Keratinocyte (primary cell): ENCODE results near the gene AK8. TPM values are rescaled to one million over a fixed set of nuclear protein-coding genes. Genes with fewer than 3 reads are reported as not detected.

Source experiments
- DNase-seq: peaks from one replicate; pipeline ENCODE4 v3.0.0-alpha.2; 2011; ENCODE audit warnings: low read depth, missing footprints, low spot score
- FAIRE-seq: peaks from 2 replicates; lab custom pipeline; 2011; peaks lifted over from hg19 to GRCh38; lab: Jason Lieb, UNC
- H2AFZ ChIP-seq: 2 replicates; pipeline ENCODE4 v1.6.0; 2012; ENCODE audit warnings: low read length, control low read depth, inconsistent platforms; ENCODE audit not compliant: control insufficient read depth
- H3K27ac ChIP-seq: 2 replicates; pipeline ENCODE4 v1.5.1; 2011; ENCODE audit warnings: low read length; ENCODE audit not compliant: control insufficient read depth, insufficient read depth
- H3K27me3 ChIP-seq: 3 replicates; pipeline ENCODE4 v1.6.0; 2011; ENCODE audit warnings: low read length; ENCODE audit not compliant: control insufficient read depth, insufficient read depth; ENCODE audit errors: extremely low read depth
- H3K36me3 ChIP-seq, 2 experiments: 2 replicates in 1 of 2; 3 replicates in 1 of 2; pipeline ENCODE4 v1.5.1; 2011; ENCODE audit warnings: low read length in 2 of 2, mild to moderate bottlenecking in 1 of 2; ENCODE audit not compliant: control insufficient read depth in 2 of 2, insufficient read depth in 2 of 2; ENCODE audit errors: extremely low read depth in 1 of 2
- H3K4me1 ChIP-seq: 3 replicates; pipeline ENCODE4 v1.5.1; 2011; ENCODE audit warnings: low read length; ENCODE audit not compliant: control insufficient read depth, insufficient read depth; ENCODE audit errors: extremely low read depth
- H3K4me2 ChIP-seq: 3 replicates; pipeline ENCODE4 v1.6.0; 2011; ENCODE audit warnings: low read depth, low read length; ENCODE audit not compliant: control insufficient read depth, insufficient read depth; ENCODE audit errors: extremely low read depth
- H3K4me3 ChIP-seq, 3 experiments: fragments of 200-600 bp in 1 of 3; sonication (generic) in 1 of 3; 2 replicates in 2 of 3; 3 replicates in 1 of 3; pipeline ENCODE4 v1.5.1; 2011 to 2016; ENCODE audit warnings: low read length in 3 of 3, mild to moderate bottlenecking in 3 of 3, control low read depth in 2 of 3, inconsistent platforms in 1 of 3, low read depth in 1 of 3, mixed read lengths in 1 of 3, mixed run types in 1 of 3, moderate library complexity in 1 of 3; ENCODE audit not compliant: control insufficient read depth in 2 of 3, insufficient read depth in 2 of 3; ENCODE audit errors: extremely low read depth in 1 of 3
- H3K79me2 ChIP-seq: 2 replicates; pipeline ENCODE4 v1.6.0; 2012; ENCODE audit warnings: low read length; ENCODE audit not compliant: control insufficient read depth, insufficient read depth
- H3K9ac ChIP-seq: 3 replicates; pipeline ENCODE4 v1.6.0; 2011; ENCODE audit warnings: low read length; ENCODE audit not compliant: control insufficient read depth, insufficient read depth; ENCODE audit errors: extremely low read depth
- H3K9me1 ChIP-seq: 3 replicates; pipeline ENCODE4 v1.6.0; 2011; ENCODE audit warnings: low read length; ENCODE audit not compliant: control insufficient read depth, insufficient read depth; ENCODE audit errors: extremely low read depth
- H3K9me3 ChIP-seq: 2 replicates; pipeline ENCODE4 v1.5.1; 2012; ENCODE audit warnings: low read depth, low read length; ENCODE audit not compliant: control insufficient read depth
- H4K20me1 ChIP-seq: 3 replicates; pipeline ENCODE4 v1.6.0; 2011; ENCODE audit warnings: low read length; ENCODE audit not compliant: control insufficient read depth, insufficient read depth; ENCODE audit errors: extremely low read depth
- EZH2 ChIP-seq: IDR thresholded peaks from one replicate; pipeline ENCODE4 v1.6.1; 2012; ENCODE audit warnings: inconsistent platforms, mild to moderate bottlenecking, low read length, moderate library complexity
- dilution Hi-C: fragments of 300-500 bp; cut with MboI; formaldehyde crosslinking; loops from one replicate; pipeline ENCODE4 v1.7.0; 2020; ENCODE audit warnings: low sequenced_read_pairs; ENCODE audit not compliant: extremely low pct_ligation_motif_present
- polyA minus RNA-seq, 3 experiments: library from RNA; depleted of rRNA, polyadenylated mRNA; stranded (reverse); fragments of >200 nt; gene quantifications; 1 replicate in 1 of 3; 2 replicates in 1 of 3; 3 replicates in 1 of 3; pipeline ENCODE4 v1.2.3, GENCODE V29; 2011
- polyA plus RNA-seq, 5 experiments: library from polyadenylated mRNA; depleted of rRNA in 3 of 5; stranded (reverse) in 3 of 5; stranded (forward) in 1 of 5; unstranded in 1 of 5; fragments of >200 nt; gene quantifications; 1 replicate in 1 of 5; 2 replicates in 3 of 5; 3 replicates in 1 of 5; pipeline versions ENCODE4 v1.2.1 to v1.2.3, GENCODE V29; 2011 to 2012; ENCODE audit warnings: missing spikeins in 2 of 5, low read depth in 1 of 5, low replicate concordance in 1 of 5
- TF ChIP-seq, protein P1 (sequence below), 3 experiments: IDR thresholded peaks in 1 of 3; conservative IDR thresholded peaks in 1 of 3; optimal IDR thresholded peaks in 1 of 3; 2 replicates in 2 of 3; 3 replicates in 1 of 3; pipeline versions ENCODE3 to v1.5.1; 2011; ENCODE audit warnings: low read length in 3 of 3, mild to moderate bottlenecking in 3 of 3, moderate library complexity in 2 of 3, control low read depth in 1 of 3, inconsistent platforms in 1 of 3; ENCODE audit not compliant: insufficient read depth in 2 of 3; ENCODE audit errors: extremely low read depth in 1 of 3

Gene AK8, protein sequence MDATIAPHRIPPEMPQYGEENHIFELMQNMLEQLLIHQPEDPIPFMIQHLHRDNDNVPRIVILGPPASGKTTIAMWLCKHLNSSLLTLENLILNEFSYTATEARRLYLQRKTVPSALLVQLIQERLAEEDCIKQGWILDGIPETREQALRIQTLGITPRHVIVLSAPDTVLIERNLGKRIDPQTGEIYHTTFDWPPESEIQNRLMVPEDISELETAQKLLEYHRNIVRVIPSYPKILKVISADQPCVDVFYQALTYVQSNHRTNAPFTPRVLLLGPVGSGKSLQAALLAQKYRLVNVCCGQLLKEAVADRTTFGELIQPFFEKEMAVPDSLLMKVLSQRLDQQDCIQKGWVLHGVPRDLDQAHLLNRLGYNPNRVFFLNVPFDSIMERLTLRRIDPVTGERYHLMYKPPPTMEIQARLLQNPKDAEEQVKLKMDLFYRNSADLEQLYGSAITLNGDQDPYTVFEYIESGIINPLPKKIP
- 0.24 to 0.41 TPM (median 0.32 TPM) in 3 replicates for polyA plus RNA-seq
- polyA plus RNA-seq (2011; ENCODE audit: low read depth) = not detected
- 0.33 and 0.39 TPM in 2 replicates for polyA plus RNA-seq (2011; cell fraction: cytosol; rRNA removed)
- 0.42 and 0.91 TPM in 2 replicates for polyA plus RNA-seq (2011; cell fraction: nucleus; rRNA removed)
- 0.23 and 0.56 TPM in 2 replicates for polyA plus RNA-seq (2012; ENCODE audit: low replicate concordance)
- 0.16 to 0.75 TPM (median 0.16 TPM) in 3 replicates for polyA minus RNA-seq
- polyA minus RNA-seq (2011; cell fraction: cytosol; rRNA and poly(A)+ RNA removed) = not detected
- polyA minus RNA-seq (2011; cell fraction: nucleus; rRNA and poly(A)+ RNA removed) = 0.63 and 0.93 TPM in 2 replicates

DNA sequence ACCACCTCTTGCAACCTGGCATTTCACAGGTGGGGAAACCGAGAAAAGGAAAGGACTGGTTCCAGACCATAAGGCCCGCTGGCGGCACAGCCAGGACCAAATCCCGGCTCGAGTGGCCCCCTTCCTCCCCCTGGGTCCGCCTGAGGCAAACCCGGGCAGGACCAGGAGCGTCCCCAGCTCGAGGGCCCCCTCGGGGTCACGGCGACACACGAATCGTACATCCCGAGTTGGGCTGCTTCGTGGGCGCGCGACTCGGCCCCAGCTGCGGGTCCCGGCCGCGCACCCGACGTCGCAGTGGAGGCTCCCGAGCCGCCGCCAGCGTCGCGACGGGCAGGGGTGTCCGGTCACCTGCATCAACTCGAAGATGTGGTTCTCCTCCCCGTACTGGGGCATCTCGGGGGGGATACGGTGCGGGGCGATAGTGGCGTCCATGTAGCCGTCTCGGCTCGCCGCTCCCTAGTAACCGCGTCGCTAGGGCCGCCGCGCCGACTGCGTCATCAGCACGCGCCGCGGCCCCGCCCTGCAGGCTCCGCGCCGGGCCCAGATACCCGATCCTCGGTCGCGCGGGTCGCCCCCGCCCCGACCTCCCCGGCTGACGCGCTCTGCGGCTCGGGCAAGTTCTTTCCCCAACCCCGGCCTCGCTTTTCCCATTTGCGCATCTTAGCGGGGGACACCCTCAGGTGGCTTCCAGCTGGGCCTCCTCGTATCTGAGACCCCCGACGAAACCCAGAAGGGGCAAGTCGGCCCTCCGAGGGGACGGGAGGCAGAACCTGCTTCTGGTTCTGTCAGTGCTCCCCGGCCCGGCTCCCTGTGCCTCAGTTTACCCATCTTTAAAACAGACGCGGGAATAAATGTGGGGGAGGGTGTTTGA is at the start of gene AK8:
AK8 (minus strand) TSS at position 461 of the 871 bp plus-strand sequence; CDS start at position 432, 29 bp downstream.
- Histone ChIP-seq H3K9me3 (no peaks in the 10 kb centered on the region), H3K9me1 (no peaks in the 10 kb centered on the region), H3K79me2 (no peaks in the 10 kb centered on the region), H3K4me2 (peak within 1 kb of the TSS; percentile 74), H3K4me1 (peaks cover 9% of the 10 kb centered on the region), H2AFZ (peak within 1 kb of the TSS; percentile 95), H3K4me3 (peak within 1 kb of the TSS; percentile 87 to 94 (median 93)), H3K9ac (peak within 1 kb of the TSS; percentile 94), H3K27ac (peak within 1 kb of the TSS; percentile 81), H4K20me1 (no peaks in the 10 kb centered on the region), H3K36me3 (no peaks in the 10 kb centered on the region), H3K27me3 (no peaks in the 10 kb centered on the region)
- TF ChIP-seq EZH2 = no peak
- TF ChIP-seq, protein P1, sequence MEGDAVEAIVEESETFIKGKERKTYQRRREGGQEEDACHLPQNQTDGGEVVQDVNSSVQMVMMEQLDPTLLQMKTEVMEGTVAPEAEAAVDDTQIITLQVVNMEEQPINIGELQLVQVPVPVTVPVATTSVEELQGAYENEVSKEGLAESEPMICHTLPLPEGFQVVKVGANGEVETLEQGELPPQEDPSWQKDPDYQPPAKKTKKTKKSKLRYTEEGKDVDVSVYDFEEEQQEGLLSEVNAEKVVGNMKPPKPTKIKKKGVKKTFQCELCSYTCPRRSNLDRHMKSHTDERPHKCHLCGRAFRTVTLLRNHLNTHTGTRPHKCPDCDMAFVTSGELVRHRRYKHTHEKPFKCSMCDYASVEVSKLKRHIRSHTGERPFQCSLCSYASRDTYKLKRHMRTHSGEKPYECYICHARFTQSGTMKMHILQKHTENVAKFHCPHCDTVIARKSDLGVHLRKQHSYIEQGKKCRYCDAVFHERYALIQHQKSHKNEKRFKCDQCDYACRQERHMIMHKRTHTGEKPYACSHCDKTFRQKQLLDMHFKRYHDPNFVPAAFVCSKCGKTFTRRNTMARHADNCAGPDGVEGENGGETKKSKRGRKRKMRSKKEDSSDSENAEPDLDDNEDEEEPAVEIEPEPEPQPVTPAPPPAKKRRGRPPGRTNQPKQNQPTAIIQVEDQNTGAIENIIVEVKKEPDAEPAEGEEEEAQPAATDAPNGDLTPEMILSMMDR (optimal IDR thresholded peaks at IDR 0.05 in 1 of 3, IDR thresholded peaks at IDR 0.05 in 1 of 3, conservative IDR thresholded peaks at IDR 0.05 in 1 of 3; ENCODE audit: extremely low read depth in 1 of 3, insufficient read depth in 2 of 3, low read length in 3 of 3) = no peak
- dilution Hi-C loops = no loop called here
- FAIRE-seq (no peak), DNase-seq (no peak)

DNA sequence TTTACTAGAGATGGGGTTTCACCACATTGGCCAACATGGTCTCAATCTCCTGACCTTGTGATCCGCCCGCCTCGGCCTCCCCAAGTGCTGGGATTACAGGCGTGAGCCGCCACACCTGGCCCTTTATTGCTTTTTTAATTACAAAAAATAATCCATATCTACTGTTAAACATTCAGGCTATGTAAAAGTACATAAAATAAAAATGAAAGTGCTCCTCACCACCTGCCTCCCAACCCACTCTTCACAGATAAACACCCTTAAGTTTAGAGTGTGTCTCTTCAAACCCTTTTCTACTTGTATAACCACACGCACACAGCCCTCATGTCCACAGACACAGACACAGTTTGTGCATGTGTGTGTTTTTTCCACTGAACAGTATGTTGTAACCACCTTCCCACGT is 49.6 kb upstream of the AK8 start:
- Histone ChIP-seq H3K4me3 (no peak overlapping the region), H3K9me1 (no peaks in the 10 kb centered on the region), H3K9me3 (no peaks in the 10 kb centered on the region), H3K79me2 (no peaks in the 10 kb centered on the region), H3K4me1 (peaks cover 7% of the 10 kb centered on the region), H3K9ac (no peak overlapping the region), H4K20me1 (no peaks in the 10 kb centered on the region), H3K4me2 (no peak overlapping the region), H2AFZ (no peak overlapping the region), H3K36me3 (peaks cover 0 to 14% of the 10 kb centered on the region in 2 experiments), H3K27ac (no peak overlapping the region), H3K27me3 (no peaks in the 10 kb centered on the region)
- DNase-seq (no peak), FAIRE-seq (no peak)
- TF ChIP-seq, protein P1 (optimal IDR thresholded peaks at IDR 0.05 in 1 of 3, IDR thresholded peaks at IDR 0.05 in 1 of 3, conservative IDR thresholded peaks at IDR 0.05 in 1 of 3; ENCODE audit: extremely low read depth in 1 of 3, insufficient read depth in 2 of 3, low read length in 3 of 3) = no peak
- TF ChIP-seq EZH2 = no peak
- dilution Hi-C loops = no loop called here
